ENCODE results near the gene NUB1. TPM values are rescaled to one million over a fixed set of nuclear protein-coding genes. Genes with fewer than 3 reads are reported as not detected.

NUB1 gene
- total RNA-seq, 2 experiments from 2014 or later: 84.8 to 91.8 TPM

DNA sequence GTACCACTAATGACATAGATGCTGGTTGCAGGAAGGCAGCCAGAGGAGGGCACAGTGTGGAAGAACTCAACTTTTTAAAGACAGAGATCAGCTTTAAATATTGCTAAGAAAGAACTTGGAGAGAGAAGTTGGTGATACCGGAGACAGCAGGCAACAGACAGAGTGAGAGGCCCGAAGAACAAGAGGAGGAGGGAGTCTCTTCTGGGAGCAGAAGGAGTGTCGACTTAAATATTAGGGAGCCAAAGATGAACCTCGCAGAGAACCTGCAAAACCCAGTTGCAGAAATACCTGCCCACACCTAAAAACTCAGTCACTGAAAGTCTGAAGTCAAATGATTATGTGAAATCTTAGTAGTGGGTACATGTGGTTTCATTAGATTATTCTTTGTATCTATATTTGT lies 71.6 kb downstream of the NUB1 start:
- POLR2A ChIA-PET: no interaction called here
- ATAC-seq (ENCODE audit: low read depth) (no peak), DNase-seq (no peak)
- peaks cover 12% of the 10 kb centered on the region for H3K4me1 Mint-ChIP-seq
- no peak overlapping the region for H3K27ac Mint-ChIP-seq
- H3K9me3 Mint-ChIP-seq: peaks cover 2% of the 10 kb centered on the region
- H3K27me3 Mint-ChIP-seq: peaks cover 43% of the 10 kb centered on the region
- no peak overlapping the region for H3K4me3 Mint-ChIP-seq
- no peaks in the 10 kb centered on the region for H3K36me3 Mint-ChIP-seq

DNA sequence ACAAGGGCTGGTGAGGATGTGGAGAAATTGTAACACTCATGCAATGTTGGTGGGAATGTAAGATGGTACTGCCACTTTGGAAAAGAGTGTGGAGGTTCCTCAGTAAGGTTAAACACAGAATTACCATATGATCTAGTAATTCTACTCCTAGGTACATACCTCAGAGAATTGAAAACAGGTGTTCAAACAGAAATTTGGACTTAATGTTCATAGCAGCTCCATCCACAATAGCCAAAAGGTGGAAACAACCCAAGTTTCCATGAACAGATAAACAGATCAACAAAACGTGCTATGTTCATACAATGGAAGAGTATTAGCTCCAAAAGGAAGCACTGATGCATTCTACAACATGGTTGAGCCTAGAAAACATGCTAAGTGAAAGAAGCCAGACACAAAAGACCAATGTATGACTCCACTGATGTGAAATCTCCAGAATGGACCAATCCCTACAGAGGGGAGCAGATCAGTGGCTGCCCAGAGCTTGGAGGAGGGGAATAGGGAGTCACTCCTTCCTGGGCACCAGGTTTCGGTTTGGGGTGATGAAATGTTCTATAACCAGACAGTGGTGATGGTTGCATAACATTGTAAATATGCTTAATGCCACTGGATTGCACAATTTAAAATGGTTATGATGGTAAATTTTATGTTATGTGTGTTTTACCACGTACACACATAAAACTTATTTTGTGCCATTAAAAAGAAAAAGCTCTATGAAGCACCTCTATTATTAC lies 73.9 kb downstream of the NUB1 start:
- Mint-ChIP-seq H3K27me3 (peaks cover 39% of the 10 kb centered on the region), H3K4me1 (peaks cover 8% of the 10 kb centered on the region), H3K27ac (no peak overlapping the region), H3K36me3 (no peaks in the 10 kb centered on the region), H3K9me3 (peaks cover 6% of the 10 kb centered on the region), H3K4me3 (no peak overlapping the region)
- POLR2A ChIA-PET: no interaction called here
- no peak for DNase-seq
- ATAC-seq (ENCODE audit: low read depth): no peak

DNA sequence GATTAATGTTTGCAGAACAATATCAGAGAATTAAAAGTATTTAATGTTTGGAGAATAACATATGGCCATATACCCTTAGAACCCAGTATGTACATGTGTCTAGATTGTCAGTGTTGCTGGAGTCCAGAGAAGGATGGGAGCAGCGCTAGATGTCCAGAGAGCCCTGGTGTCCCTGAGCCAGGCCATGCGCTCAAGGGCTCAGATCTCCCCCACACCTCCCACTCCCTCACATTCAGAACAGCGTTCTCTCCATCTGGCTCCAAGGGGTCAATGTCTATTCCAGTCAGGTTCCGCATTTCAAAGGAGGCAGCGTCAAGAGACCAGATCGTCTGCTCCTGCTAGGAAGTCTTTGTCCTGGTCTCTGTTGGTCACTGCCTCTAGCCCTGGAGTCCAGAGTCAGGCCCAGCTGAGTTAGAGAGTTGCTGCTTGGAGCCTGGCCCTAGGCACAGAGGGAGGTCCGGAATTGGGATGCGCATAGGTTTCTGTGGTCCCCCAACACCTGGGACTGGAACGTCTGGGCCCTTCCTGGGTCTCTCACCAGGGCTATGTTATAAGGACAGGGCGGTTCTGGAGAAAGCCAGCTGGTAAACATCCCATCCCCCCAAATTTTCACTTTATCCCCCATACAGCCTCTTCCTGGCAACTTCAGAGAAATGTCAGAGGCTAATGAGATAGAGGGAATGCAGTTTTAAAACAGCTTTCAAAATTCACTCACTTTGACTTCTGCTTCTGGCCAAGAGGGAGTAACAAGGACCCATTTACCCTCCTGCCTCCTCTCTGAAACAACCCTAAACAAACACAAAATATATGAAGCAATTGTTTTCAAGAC lies 74.7 kb downstream of the NUB1 start:
- DNase-seq (no peak), ATAC-seq (ENCODE audit: low read depth) (no peak)
- no peaks in the 10 kb centered on the region for H3K36me3 Mint-ChIP-seq
- POLR2A ChIA-PET: no interaction called here
- peaks cover 32% of the 10 kb centered on the region for H3K27me3 Mint-ChIP-seq
- no peak overlapping the region for H3K4me3 Mint-ChIP-seq
- H3K4me1 Mint-ChIP-seq: peaks cover 6% of the 10 kb centered on the region
- no peak overlapping the region for H3K27ac Mint-ChIP-seq
- H3K9me3 Mint-ChIP-seq: peaks cover 8% of the 10 kb centered on the region

DNA sequence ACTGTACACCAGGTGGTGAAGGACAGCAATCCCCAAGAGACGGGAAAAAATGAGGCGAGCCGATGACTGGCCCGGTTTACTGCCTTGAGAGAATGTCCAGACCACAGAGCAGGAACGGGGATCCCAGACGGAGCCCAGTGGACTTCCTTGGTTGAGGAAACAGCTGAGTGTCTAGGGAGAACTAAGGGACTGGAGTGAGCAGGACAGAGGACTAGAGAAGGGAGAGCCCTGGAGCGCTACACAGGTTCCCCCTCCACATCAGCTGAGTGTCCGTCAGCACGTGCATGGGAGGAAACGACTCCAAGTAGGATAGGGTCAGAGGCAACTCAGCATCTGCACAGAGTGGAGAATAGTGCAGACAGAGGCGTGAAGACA lies 75.3 kb downstream of the NUB1 start:
- ATAC-seq (ENCODE audit: low read depth) (no peak), DNase-seq (no peak)
- H3K27me3 Mint-ChIP-seq: peaks cover 26% of the 10 kb centered on the region
- H3K4me3 Mint-ChIP-seq: no peak overlapping the region
- H3K36me3 Mint-ChIP-seq: peaks cover under 1% of the 10 kb centered on the region
- H3K4me1 Mint-ChIP-seq: peaks cover 6% of the 10 kb centered on the region
- peaks cover 10% of the 10 kb centered on the region for H3K9me3 Mint-ChIP-seq
- no peak overlapping the region for H3K27ac Mint-ChIP-seq
- POLR2A ChIA-PET: no interaction called here

DNA sequence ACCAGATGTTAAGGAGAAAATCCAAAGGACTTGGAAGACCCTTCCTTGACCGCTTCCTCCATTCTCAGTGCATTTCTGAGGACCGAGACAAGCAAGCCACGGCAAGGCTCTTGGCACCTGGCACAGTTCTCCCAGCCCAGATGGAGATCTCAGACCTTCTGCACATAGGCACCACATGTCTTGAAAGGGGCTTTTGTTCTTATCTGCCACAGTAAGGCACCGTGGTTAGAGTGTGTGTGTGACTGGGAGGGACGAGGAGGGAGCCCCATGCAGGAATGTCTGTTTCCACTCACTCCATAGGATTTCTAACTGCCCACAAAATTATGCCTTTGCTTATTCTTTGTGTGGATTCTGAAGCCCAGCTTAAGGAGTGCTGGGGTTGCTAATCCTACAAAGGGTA lies 78.5 kb downstream of the NUB1 start:
- ATAC-seq (ENCODE audit: low read depth) (no peak), DNase-seq (no peak)
- POLR2A ChIA-PET: no interaction called here
- peaks cover 15% of the 10 kb centered on the region for H3K9me3 Mint-ChIP-seq
- no peaks in the 10 kb centered on the region for H3K4me1 Mint-ChIP-seq
- H3K27ac Mint-ChIP-seq: no peak overlapping the region
- H3K27me3 Mint-ChIP-seq: peaks cover 11% of the 10 kb centered on the region
- H3K4me3 Mint-ChIP-seq: no peak overlapping the region
- H3K36me3 Mint-ChIP-seq: peaks cover 1% of the 10 kb centered on the region

DNA sequence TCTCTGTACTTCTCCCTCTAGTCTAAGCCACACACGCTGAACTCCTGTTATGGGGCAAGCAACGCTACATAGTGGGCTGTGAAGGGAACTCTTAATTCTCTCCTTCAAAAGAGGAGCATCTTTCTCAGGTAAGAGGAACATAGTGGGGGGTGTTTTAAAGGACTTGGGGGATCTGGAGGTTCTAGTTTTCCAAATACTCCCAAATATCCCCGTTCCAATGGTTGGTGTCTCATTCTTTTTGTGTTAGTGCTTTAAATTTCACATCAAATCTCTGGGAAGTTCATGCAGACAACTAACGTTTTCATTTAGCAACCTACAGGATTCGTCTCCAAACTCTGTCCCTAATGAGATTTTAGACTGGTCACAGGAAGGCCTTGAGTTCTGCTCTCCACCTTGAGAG lies 80.6 kb downstream of the NUB1 start:
- Mint-ChIP-seq H3K27ac (no peak overlapping the region), H3K36me3 (peaks cover 1% of the 10 kb centered on the region)
- POLR2A ChIA-PET: no interaction called here

DNA sequence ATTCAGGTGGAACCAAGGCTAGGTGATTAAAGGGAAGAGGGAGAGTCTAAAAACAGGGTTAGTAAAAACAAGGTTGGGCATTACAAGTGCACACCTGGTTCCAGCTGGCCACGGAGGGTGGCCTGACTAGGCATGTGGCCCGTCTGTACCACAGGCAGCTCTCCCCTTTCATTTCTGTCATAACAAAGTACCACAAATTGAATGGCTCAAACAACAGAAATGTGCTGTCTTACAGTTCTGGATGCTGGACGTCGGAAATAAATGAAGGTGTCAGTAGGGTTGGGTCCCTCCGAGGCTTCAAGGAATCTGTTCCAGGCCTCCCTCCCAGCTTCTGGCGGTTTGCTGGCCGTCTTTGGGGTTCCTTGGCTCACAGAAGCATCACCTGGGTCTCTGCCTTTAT lies 81.6 kb downstream of the NUB1 start:
- H3K27ac Mint-ChIP-seq: no peak overlapping the region

More for the DNA sequence above, 80.6 kb downstream of the NUB1 start:
- ATAC-seq (ENCODE audit: low read depth) (no peak), DNase-seq (no peak)
- Mint-ChIP-seq H3K9me3 (peaks cover 15% of the 10 kb centered on the region), H3K4me1 (no peaks in the 10 kb centered on the region), H3K27me3 (peaks cover 17% of the 10 kb centered on the region), H3K4me3 (no peak overlapping the region)

DNA sequence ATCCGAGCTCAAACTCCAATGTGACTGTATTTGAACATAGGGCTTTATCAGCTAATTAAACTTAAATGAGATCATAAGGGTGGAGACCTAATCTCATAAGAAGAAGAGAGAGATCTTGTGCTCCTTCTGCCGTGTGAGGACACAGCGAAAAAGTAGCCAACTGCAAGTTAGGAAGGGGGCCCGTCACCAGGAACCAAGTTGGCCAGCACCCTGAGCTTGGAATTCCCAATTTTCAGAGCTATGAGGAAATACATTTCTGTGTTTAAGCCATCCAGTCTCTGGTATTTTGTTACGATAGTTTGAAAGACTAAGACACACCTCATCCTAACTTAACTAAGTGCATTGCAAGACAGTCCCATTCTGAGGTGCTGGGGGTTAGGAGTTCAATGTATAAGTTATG lies 82.3 kb downstream of the NUB1 start:
- ATAC-seq (ENCODE audit: low read depth): no peak
- DNase-seq: no peak
- H3K4me1 Mint-ChIP-seq: peaks cover 10% of the 10 kb centered on the region
- no peak overlapping the region for H3K27ac Mint-ChIP-seq
- peaks cover 13% of the 10 kb centered on the region for H3K27me3 Mint-ChIP-seq
- H3K4me3 Mint-ChIP-seq: no peak overlapping the region
- H3K9me3 Mint-ChIP-seq: peaks cover 12% of the 10 kb centered on the region
- POLR2A ChIA-PET: no interaction called here
- peaks cover 1% of the 10 kb centered on the region for H3K36me3 Mint-ChIP-seq

More for the DNA sequence above, 81.6 kb downstream of the NUB1 start:
- H3K4me1 Mint-ChIP-seq: peaks cover 3% of the 10 kb centered on the region
- DNase-seq (no peak), ATAC-seq (ENCODE audit: low read depth) (no peak)
- peaks cover 15% of the 10 kb centered on the region for H3K27me3 Mint-ChIP-seq
- POLR2A ChIA-PET: no interaction called here
- no peak overlapping the region for H3K4me3 Mint-ChIP-seq
- H3K9me3 Mint-ChIP-seq: peaks cover 13% of the 10 kb centered on the region
- H3K36me3 Mint-ChIP-seq: peaks cover 1% of the 10 kb centered on the region

DNA sequence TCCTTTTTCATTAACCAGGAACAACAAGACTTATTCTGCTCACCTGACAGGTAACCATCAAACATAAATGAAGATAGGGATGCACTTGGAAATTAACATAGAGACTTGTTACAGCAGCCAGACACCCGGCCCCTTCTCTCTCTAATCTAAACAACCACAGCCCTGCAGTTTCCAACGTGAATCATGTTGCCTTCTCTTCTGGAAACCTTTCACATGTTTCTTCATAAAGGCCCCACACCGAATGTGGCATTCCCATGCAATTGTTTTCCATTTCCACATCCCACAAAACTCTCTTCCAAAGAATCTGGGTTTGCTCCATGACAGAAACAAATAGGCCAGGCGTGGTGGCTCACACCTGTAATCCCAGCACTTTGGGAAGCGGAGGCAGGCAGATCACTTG lies 83.2 kb downstream of the NUB1 start:
- Mint-ChIP-seq H3K27me3 (peaks cover 13% of the 10 kb centered on the region), H3K36me3 (peaks cover 1% of the 10 kb centered on the region), H3K4me3 (no peak overlapping the region), H3K27ac (no peak overlapping the region), H3K4me1 (peaks cover 17% of the 10 kb centered on the region), H3K9me3 (peaks cover 12% of the 10 kb centered on the region)
- DNase-seq (no peak), ATAC-seq (ENCODE audit: low read depth) (no peak)
- POLR2A ChIA-PET: no interaction called here

DNA sequence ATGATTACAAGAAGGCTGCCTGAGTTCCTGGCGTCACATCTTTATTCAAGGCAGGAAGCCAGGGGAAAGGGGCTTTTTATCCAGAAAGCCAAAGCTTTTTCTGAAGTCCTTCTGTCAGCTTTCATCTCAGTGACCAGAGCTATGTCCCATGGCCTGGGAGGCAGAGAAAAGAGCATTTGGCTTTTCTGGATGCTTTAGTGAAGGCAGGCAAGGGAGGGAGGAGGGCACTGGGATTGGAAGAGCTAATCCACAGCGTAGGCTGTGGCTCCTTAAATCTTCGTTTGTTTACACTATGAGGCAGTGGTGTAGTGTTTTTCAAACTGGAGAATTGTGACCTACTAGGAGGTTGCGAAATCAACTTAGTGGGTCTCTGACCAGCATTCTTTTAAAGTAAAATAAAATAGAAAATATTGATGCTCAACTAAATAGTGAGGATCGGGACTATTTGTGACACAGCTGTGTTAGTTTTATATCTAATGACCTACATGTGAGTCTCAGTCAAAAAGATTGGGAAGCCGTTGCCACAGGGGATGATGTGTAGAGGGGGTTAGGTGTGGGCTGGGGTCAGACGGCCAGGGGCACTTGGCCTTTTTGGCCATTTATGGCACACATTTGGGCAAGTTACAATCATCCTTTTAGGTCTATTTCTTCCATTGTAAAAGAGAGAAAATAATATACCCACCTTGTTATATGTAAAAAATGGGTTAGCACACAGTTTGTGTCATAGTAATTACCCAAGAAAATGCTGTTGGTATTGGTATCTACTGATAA lies 84.2 kb downstream of the NUB1 start:
- Mint-ChIP-seq H3K27me3 (peaks cover 7% of the 10 kb centered on the region), H3K27ac (no peak overlapping the region), H3K4me3 (no peak overlapping the region), H3K4me1 (peaks cover 25% of the 10 kb centered on the region), H3K9me3 (peaks cover 9% of the 10 kb centered on the region), H3K36me3 (peaks cover 1% of the 10 kb centered on the region)
- DNase-seq: no peak
- POLR2A ChIA-PET: interaction anchor here (0.5 kb wide), 1 partner anchor 327 kb away, joined by 3 read pairs; no protein-coding TSS in a partner anchor
- ATAC-seq (ENCODE audit: low read depth): no peak

DNA sequence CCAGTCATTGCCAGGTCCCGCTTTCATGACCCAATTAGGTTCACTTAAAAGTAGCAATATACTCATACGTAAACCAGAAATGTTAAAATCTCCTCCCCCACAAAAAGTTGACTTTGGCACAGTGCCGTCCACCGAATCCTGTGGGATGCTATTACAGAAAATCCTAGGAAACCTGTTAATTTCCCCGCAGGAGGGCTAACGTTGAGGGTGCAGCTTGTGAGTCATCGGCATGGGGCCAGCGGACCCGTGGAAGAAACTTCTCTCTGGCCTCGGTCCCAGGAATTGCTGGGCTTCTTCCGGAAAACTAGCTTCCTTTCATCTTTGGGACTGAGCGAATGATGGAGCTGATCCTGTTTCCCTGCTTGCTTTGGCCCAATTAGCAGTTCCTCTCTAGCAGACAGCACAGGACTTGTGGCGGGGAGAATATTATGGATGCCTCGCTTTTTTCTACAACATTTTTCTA lies 84.9 kb downstream of the NUB1 start:
- POLR2A ChIA-PET: no interaction called here
- no peak for ATAC-seq (ENCODE audit: low read depth)
- H3K27me3 Mint-ChIP-seq: peaks cover 7% of the 10 kb centered on the region
- DNase-seq: no peak
- H3K9me3 Mint-ChIP-seq: peaks cover 7% of the 10 kb centered on the region
- H3K27ac Mint-ChIP-seq: no peak overlapping the region
- H3K4me1 Mint-ChIP-seq: peaks cover 28% of the 10 kb centered on the region
- peaks cover 1% of the 10 kb centered on the region for H3K36me3 Mint-ChIP-seq
- H3K4me3 Mint-ChIP-seq: no peak overlapping the region

DNA sequence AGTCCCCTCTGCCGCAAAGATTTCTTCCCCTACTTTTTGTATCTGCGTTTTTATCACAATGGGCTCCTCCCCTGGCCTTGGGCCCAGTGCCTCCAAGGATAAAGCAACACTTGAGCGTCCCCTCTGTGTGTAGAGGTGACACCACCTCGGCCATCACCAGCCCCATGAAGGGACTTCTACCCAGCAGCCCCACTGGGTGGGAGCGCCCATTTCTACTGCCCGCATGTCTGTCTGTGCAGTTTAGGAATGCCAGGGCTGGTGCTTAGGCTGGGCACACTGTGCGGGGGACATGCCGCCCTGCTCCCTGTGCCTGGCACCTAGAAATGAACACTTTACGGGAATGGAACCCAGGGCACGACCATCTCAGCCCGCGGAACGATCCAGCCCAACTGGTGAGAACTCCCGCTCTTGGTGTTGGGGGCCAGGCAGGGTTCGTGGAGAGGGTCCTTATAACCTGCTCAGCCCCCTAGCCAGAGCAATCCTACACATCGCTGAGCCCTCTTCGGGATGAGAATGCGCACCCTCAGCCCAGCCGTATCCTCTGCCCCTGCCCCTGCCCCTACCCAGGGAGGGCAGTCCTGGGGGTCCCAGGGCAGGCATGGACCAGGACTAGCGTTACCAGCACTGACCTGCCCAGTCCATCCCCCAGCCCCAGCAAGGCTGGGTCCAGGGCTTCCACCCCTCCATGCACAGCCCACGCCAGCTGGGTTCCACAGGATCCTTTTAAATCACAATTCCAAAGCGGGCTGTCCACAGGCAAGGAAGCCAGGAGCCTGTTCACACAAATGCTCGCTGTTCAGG lies 85.5 kb downstream of the NUB1 start:
- ATAC-seq (ENCODE audit: low read depth) (no peak), DNase-seq (no peak)
- POLR2A ChIA-PET: no interaction called here
- H3K4me1 Mint-ChIP-seq: peaks cover 28% of the 10 kb centered on the region
- no peak overlapping the region for H3K27ac Mint-ChIP-seq
- no peaks in the 10 kb centered on the region for H3K36me3 Mint-ChIP-seq
- H3K9me3 Mint-ChIP-seq: peaks cover 4% of the 10 kb centered on the region
- no peak overlapping the region for H3K4me3 Mint-ChIP-seq
- H3K27me3 Mint-ChIP-seq: peaks cover 7% of the 10 kb centered on the region
